Body of pancreas (tissue), 4 donors: ENCODE results near the gene CTNNBIP1. TPM values are rescaled to one million over a fixed set of nuclear protein-coding genes. Genes with fewer than 3 reads are reported as not detected.

Source experiments
- ATAC-seq: fragments of 150-250 bp; one replicate; pipeline ENCODE4 v1.9.1; 2016
- DNase-seq, 4 donors: peaks; one replicate each; pipeline ENCODE4 v3.0.0-alpha.2; 2019
- H3K27ac ChIP-seq, 4 donors: fragments of 200-600 bp; sonication (generic); 1 replicate in 3 of 4; 2 replicates in 1 of 4; pipeline versions ENCODE4 v1.5.1 to v1.6.1; 2016 to 2019; ENCODE audit warnings: mild to moderate bottlenecking in 1 of 4, mixed read lengths in 1 of 4, moderate library complexity in 1 of 4
- H3K27me3 ChIP-seq, 2 donors: fragments of 200-600 bp; sonication (generic); one replicate each; pipeline ENCODE4 v1.6.0; 2016; ENCODE audit warnings: mild to moderate bottlenecking in 1 of 2
- H3K36me3 ChIP-seq, 2 donors: fragments of 200-600 bp; sonication (generic); replicated peaks in 1 of 2; 2 replicates each; pipeline ENCODE4 v1.5.1; 2016; ENCODE audit warnings: low read depth in 2 of 2; ENCODE audit not compliant: insufficient read depth in 1 of 2
- H3K4me1 ChIP-seq: fragments of 200-600 bp; sonication (generic); one replicate; pipeline ENCODE4 v1.6.0; 2016
- H3K4me3 ChIP-seq, 2 donors: fragments of 200-600 bp; sonication (generic); 1 replicate in 1 of 2; 2 replicates in 1 of 2; pipeline ENCODE4 v1.5.1; 2016 to 2019
- H3K9me3 ChIP-seq, 3 donors: fragments of 200-600 bp; sonication (generic); 1 replicate in 2 of 3; 2 replicates in 1 of 3; pipeline ENCODE4 v1.5.1; 2016
- POLR2A ChIP-seq, 3 donors: fragments of 450-650 bp; IDR thresholded peaks; one replicate each; pipeline ENCODE4 v1.6.1; 2016; ENCODE audit warnings: antibody characterized with exemption in 3 of 3, mild to moderate bottlenecking in 2 of 3
- WGBS, 2 donors: methylation state at CpG; one replicate each; pipeline ENCODE4 v1.1.5; 2017; 5-methylcytosine and 5-hydroxymethylcytosine counted together
- intact Hi-C: fragments of 100-400 bp; cut with DNase I; formaldehyde crosslinking; loops from one replicate; pipeline ENCODE4 v1.15.1; 2023
- total RNA-seq, 2 donors: library from RNA; depleted of rRNA; stranded (reverse); fragments of >200 nt; gene quantifications; one replicate each; pipeline ENCODE4 v1.1.0, GENCODE V29; 2016
- TF ChIP-seq, protein P1 (sequence below), 7 experiments: fragments of 450-650 bp in 4 of 7; fragments of 200-600 bp in 3 of 7; sonication (generic) in 3 of 7; IDR thresholded peaks; one replicate each; pipeline ENCODE4 v1.5.1; 2016 to 2019; ENCODE audit warnings: antibody characterized with exemption in 7 of 7

Gene CTNNBIP1
- total RNA-seq, 2 donors from 2014 or later = 20.1 to 24.6 TPM

DNA sequence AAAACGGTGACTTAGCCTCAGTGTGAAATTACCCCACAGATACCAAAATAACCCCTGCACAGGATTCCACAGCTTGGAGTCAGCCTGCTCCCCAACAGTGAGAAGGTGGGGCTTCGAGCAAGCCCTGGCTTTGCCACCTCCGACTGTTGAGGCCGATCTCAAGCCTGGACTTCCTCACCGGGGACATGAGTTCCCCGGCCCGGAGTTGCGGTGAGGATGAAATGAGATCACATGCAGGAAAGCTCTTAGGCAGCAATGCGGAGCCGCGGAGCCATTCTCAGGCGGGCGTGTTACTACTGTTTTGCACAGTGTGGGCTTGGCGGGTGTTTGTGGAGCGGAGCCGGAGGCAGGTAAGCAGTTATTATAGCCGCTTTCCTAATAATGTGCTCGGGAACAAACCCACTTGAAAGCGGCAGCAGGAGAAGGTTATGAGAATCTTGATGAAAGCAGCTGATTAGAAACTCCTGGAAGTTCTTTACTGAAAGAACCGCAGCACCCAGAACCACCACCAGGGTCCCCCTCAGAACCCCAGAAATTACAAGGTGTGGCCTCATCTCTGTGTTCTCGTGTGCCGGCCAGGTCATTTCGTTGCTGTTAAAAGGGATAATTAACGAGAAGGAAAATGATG is 82.4 kb downstream of the CTNNBIP1 start:
- Histone ChIP-seq H3K27me3 (no peaks in the 10 kb centered on the region), H3K9me3 (no peaks in the 10 kb centered on the region), H3K27ac (no peak overlapping the region), H3K4me3 (no peak overlapping the region), H3K36me3 (no peaks in the 10 kb centered on the region), H3K4me1 (peaks cover 29% of the 10 kb centered on the region)
- DNase-seq = no peak
- TF ChIP-seq POLR2A (IDR thresholded peaks at IDR 0.05) = no peak
- TF ChIP-seq, protein P1, sequence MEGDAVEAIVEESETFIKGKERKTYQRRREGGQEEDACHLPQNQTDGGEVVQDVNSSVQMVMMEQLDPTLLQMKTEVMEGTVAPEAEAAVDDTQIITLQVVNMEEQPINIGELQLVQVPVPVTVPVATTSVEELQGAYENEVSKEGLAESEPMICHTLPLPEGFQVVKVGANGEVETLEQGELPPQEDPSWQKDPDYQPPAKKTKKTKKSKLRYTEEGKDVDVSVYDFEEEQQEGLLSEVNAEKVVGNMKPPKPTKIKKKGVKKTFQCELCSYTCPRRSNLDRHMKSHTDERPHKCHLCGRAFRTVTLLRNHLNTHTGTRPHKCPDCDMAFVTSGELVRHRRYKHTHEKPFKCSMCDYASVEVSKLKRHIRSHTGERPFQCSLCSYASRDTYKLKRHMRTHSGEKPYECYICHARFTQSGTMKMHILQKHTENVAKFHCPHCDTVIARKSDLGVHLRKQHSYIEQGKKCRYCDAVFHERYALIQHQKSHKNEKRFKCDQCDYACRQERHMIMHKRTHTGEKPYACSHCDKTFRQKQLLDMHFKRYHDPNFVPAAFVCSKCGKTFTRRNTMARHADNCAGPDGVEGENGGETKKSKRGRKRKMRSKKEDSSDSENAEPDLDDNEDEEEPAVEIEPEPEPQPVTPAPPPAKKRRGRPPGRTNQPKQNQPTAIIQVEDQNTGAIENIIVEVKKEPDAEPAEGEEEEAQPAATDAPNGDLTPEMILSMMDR (IDR thresholded peaks at IDR 0.05) = no peak
- 83 to 90% methylated on average over 23 to 24 of the region's 24 CpGs for WGBS, 2 donors
- intact Hi-C loops = no loop called here
- no peak for ATAC-seq

DNA sequence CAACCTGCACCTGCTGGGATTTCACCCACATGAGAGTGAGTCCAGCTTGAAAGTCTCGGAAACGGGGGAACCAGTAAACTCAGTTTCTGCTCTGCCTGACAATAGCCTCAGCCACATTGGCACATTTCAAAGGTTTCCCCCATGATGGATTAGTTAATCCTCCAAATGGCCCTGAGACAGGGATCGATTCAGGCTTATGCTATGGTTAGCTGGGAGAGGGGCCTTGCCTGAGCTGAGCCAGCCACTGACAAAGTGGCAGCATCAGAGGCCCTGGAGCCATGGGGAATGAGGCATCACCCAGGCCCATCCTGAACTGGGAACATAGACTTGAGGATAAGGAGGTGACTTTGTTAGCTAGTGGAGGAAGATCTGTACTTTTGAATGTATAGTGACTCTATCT is 83.5 kb downstream of the CTNNBIP1 start:
- no peaks in the 10 kb centered on the region for H3K27me3 ChIP-seq
- ATAC-seq (no peak), DNase-seq (peak in 1 of 4 donors; percentile 33)
- intact Hi-C loops = no loop called here
- H3K4me1 ChIP-seq = peaks cover 39% of the 10 kb centered on the region
- 56 to 74% methylated on average over 2 to 3 of the region's 3 CpGs for WGBS, 2 donors
- H3K4me3 ChIP-seq = no peak overlapping the region
- H3K36me3 ChIP-seq = no peaks in the 10 kb centered on the region
- H3K9me3 ChIP-seq = no peaks in the 10 kb centered on the region
- TF ChIP-seq, protein P1 (IDR thresholded peaks at IDR 0.05) = no peak
- no peak for TF ChIP-seq POLR2A (IDR thresholded peaks at IDR 0.05)
- peak overlapping the region; percentile 77 to 94 (median 88) for H3K27ac ChIP-seq

DNA sequence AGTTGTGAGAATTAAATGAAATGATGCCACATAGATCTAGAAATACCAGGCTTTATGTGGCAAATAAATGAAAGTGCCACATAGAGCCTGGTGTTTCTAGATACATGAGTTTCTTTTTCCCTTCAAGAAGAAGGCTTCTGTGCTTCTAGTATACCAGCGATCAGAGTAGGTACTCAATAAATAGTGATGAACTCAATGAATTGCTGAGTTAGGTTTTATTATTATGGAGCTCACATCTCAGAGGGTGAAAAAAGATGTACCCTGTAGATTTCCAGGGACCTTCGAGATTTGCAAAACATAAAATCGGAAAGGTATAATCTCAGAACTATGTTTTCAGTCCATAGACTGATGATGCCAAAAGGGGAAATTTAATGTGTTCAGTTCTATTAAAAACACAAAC is 84.0 kb downstream of the CTNNBIP1 start:
- ATAC-seq (no peak), DNase-seq (no peak)
- Histone ChIP-seq H3K27me3 (no peaks in the 10 kb centered on the region), H3K27ac (peak overlapping the region; percentile 77 to 94 (median 88)), H3K9me3 (no peaks in the 10 kb centered on the region), H3K4me3 (no peak overlapping the region), H3K4me1 (peaks cover 41% of the 10 kb centered on the region), H3K36me3 (no peaks in the 10 kb centered on the region)
- 59 to 71% methylated on average over 3 of the region's 3 CpGs for WGBS, 2 donors
- TF ChIP-seq POLR2A (IDR thresholded peaks at IDR 0.05) = no peak
- TF ChIP-seq, protein P1 (IDR thresholded peaks at IDR 0.05) = no peak
- intact Hi-C loops = no loop called here

DNA sequence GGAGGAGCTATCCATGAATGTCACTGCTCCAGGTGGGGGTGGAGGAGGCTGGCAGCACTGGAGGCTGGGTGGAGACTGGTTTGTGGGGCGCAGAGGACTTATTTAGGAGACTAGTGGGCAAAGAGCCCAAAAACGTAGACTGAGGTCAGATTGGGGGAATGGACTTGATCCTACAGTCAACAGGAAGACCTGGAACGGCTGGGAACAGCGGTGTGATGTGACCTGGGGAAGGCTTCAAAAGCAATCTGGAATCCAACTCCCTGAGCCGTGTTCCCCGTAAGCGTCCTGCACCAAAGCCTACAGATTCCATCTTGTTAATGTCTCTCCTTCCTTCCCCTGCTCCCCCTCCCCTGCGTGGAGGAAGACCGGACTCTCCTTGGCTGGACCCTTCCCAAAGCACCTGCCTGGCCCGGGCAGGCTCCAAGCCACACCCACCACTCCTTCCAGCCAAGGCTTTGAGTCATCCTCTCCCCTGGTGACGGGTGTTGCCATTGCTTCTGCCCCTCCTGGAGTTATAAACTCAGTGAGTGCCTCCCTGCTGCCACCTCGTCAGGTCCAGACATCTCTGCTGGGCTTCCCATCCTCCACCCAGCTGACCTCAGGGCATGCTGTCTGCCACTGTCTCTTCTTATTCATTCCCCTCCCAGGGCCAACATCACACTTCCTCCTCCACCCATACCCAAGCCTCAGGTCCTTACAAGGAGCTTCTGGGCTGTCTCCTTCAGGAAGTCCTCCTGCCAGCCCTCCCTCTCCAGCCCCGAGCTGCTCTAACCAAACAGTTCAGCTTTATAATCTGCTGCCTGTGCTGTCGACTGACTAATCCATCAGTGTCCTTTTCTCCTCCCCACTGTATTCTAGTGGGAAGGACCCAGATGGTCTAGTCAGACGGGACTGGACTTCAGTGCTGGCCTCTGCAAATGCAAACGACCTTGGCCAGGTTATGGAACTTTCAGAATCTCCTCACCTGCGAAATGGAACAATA is 84.7 kb downstream of the CTNNBIP1 start:
- WGBS, 2 donors = 4 to 6% methylated on average over 17 of the region's 17 CpGs
- Histone ChIP-seq H3K27ac (peak overlapping the region; percentile 77 to 94 (median 88)), H3K4me3 (no peak overlapping the region), H3K36me3 (no peaks in the 10 kb centered on the region), H3K9me3 (no peaks in the 10 kb centered on the region), H3K27me3 (no peaks in the 10 kb centered on the region), H3K4me1 (peaks cover 41% of the 10 kb centered on the region)
- peak; percentile 79 for ATAC-seq
- peak; percentile 89 to 94 (median 94) for DNase-seq
- peak; percentile 11 to 64 (median 61) for TF ChIP-seq POLR2A (IDR thresholded peaks at IDR 0.05)
- TF ChIP-seq, protein P1 (IDR thresholded peaks at IDR 0.05) = peak in 3 of 7 experiments; percentile 21 to 34 (median 26)
- intact Hi-C loops = no loop called here
